SIG-M5 treated with dmso at 0.1 percent for 504 hours (cell line): ENCODE measurements around the gene AFM.
"Not testable (repeated sequence)": the region's sequence is repeated elsewhere in the genome, so short reads cannot be mapped to it uniquely, and the experiment has no call there.

Source experiments
- DNase-seq: peaks from one replicate; lab custom pipeline; 2025; ENCODE audit not compliant: unreplicated experiment; lab: John Stamatoyannopoulos, UW

AFM gene

GRCh38 chr4:73501664-73502265 lies 20.2 kb downstream of the AFM start:
- DNase-seq = no peak

GRCh38 chr4:73505567-73505966 lies 24.0 kb downstream of the AFM start:
- DNase-seq = peak; percentile 34

GRCh38 chr4:73507541-73507940 lies 26.0 kb downstream of the AFM start:
- DNase-seq = no peak

- no peak for DNase-seq
Measured at GRCh38 chr4:73508651-73509050, 27.1 kb downstream of the AFM start.

- DNase-seq = no peak
Measured at GRCh38 chr4:73518340-73518739, 36.8 kb downstream of the AFM start.

GRCh38 chr4:73520821-73521220 lies 39.3 kb downstream of the AFM start:
- DNase-seq = no peak

- DNase-seq = no peak
Measured at GRCh38 chr4:73523126-73523525, 41.6 kb downstream of the AFM start.

- DNase-seq = no peak
Measured at GRCh38 chr4:73525611-73526010, 44.1 kb downstream of the AFM start.

- no peak for DNase-seq
Measured at GRCh38 chr4:73527196-73527595, 45.7 kb downstream of the AFM start.

- no peak for DNase-seq
Measured at GRCh38 chr4:73528171-73528570, 46.6 kb downstream of the AFM start.

GRCh38 chr4:73533515-73534422 lies 52.2 kb downstream of the AFM start:
- DNase-seq = no peak

- no peak for DNase-seq
Measured at GRCh38 chr4:73538162-73538561, 56.6 kb downstream of the AFM start.

- DNase-seq = no peak
Measured at GRCh38 chr4:73539386-73539785, 57.8 kb downstream of the AFM start.

GRCh38 chr4:73540826-73541225 lies 59.3 kb downstream of the AFM start:
- no peak for DNase-seq

- DNase-seq = no peak
Measured at GRCh38 chr4:73541251-73541650, 59.7 kb downstream of the AFM start.

GRCh38 chr4:73544620-73545019 lies 63.1 kb downstream of the AFM start:
- DNase-seq = no peak

GRCh38 chr4:73550865-73551264 lies 69.3 kb downstream of the AFM start:
- DNase-seq = not testable (repeated sequence)
